Measurements from ENCODE around the gene FAM53A.

- TF ChIP-seq CTCF (IDR thresholded peaks at IDR 0.05) (no peak), POLR2A (IDR thresholded peaks at IDR 0.05) (no peak)
Observed at GRCh38 chr4:1599026-1599481, 85.1 kb downstream of the FAM53A start.
